GM23338 (cell line): Measurements from ENCODE around the gene ELAPOR1. TPM values are rescaled to one million over a fixed set of nuclear protein-coding genes. Genes with fewer than 3 reads are reported as not detected.

Source experiments
- ATAC-seq: fragments of 200-7000 bp; cut with Tn5 transposase; 3 replicates; pipeline ENCODE4 v1.9.1; 2020
- DNase-seq: peaks from one replicate; pipeline ENCODE4 v3.0.0-alpha.2; 2015; ENCODE audit warnings: low spot score
- H2AFZ ChIP-seq: fragments of 200-600 bp; sonication (generic); 2 replicates; pipeline ENCODE4 v1.8.0; 2016; ENCODE audit warnings: antibody characterized with exemption, mild to moderate bottlenecking, moderate library complexity
- H3F3A ChIP-seq: fragments of 200-600 bp; sonication (generic); replicated peaks from 2 replicates; pipeline ENCODE4 v1.8.0; 2017; ENCODE audit warnings: antibody characterized with exemption, mixed run types, low read depth
- H3K27ac ChIP-seq: fragments of 200-600 bp; sonication (generic); 2 replicates; pipeline ENCODE4 v1.6.1; 2016; ENCODE audit warnings: low read depth
- H3K27me3 ChIP-seq: fragments of 200-600 bp; sonication (generic); 2 replicates; pipeline ENCODE4 v1.8.0; 2016; ENCODE audit warnings: mild to moderate bottlenecking, mixed run types, moderate library complexity; ENCODE audit not compliant: insufficient read depth
- H3K36me3 ChIP-seq: fragments of 200-600 bp; sonication (generic); 2 replicates; pipeline ENCODE4 v1.8.0; 2016; ENCODE audit warnings: mild to moderate bottlenecking; ENCODE audit not compliant: insufficient read depth
- H3K4me1 ChIP-seq: fragments of 200-600 bp; sonication (generic); 2 replicates; pipeline ENCODE4 v1.8.0; 2016; ENCODE audit warnings: mild to moderate bottlenecking, moderate library complexity; ENCODE audit not compliant: insufficient read depth
- H3K4me2 ChIP-seq: fragments of 200-600 bp; sonication (generic); 2 replicates; pipeline ENCODE4 v1.7.1; 2017; ENCODE audit warnings: mixed run types
- H3K4me3 ChIP-seq: fragments of 200-600 bp; sonication (generic); 2 replicates; pipeline ENCODE4 v1.6.1; 2016; ENCODE audit warnings: mixed run types
- H3K79me2 ChIP-seq: fragments of 200-600 bp; sonication (generic); replicated peaks from 2 replicates; pipeline ENCODE4 v1.8.0; 2017; ENCODE audit warnings: mild to moderate bottlenecking; ENCODE audit not compliant: insufficient read depth
- H3K9me2 ChIP-seq: fragments of 200-600 bp; sonication (generic); 2 replicates; pipeline ENCODE4 v1.8.0; 2017; ENCODE audit not compliant: insufficient read depth
- H4K20me1 ChIP-seq: fragments of 200-600 bp; sonication (generic); replicated peaks from 2 replicates; pipeline ENCODE4 v1.8.0; 2017; ENCODE audit warnings: mild to moderate bottlenecking; ENCODE audit not compliant: insufficient read depth
- H3K27ac Mint-ChIP-seq: 2 replicates; pipeline ENCODE4 v1.8.0; 2020; ENCODE audit warnings: inconsistent platforms, mild to moderate bottlenecking, moderate library complexity, mixed read lengths
- H3K27me3 Mint-ChIP-seq: 3 replicates; pipeline ENCODE4 v1.8.0; 2022; ENCODE audit warnings: low read depth, mild to moderate bottlenecking, moderate library complexity, mixed read lengths, inconsistent platforms; ENCODE audit not compliant: insufficient read depth, poor library complexity
- H3K36me3 Mint-ChIP-seq: 3 replicates; pipeline ENCODE4 v1.8.0; 2021; ENCODE audit warnings: low read depth, mild to moderate bottlenecking, inconsistent platforms, moderate library complexity, mixed read lengths
- H3K4me1 Mint-ChIP-seq: 3 replicates; pipeline ENCODE4 v1.8.0; 2020; ENCODE audit warnings: mild to moderate bottlenecking, inconsistent platforms, mixed read lengths
- H3K4me3 Mint-ChIP-seq: 3 replicates; pipeline ENCODE4 v1.8.0; 2021; ENCODE audit warnings: moderate library complexity, mild to moderate bottlenecking, inconsistent platforms, mixed read lengths
- H3K9me3 Mint-ChIP-seq: 3 replicates; pipeline ENCODE4 v1.8.0; 2020; ENCODE audit warnings: moderate library complexity, mild to moderate bottlenecking, inconsistent platforms, mixed read lengths
- CREB1 ChIP-seq: fragments of 250-450 bp; sonication (Bioruptor Pico); IDR thresholded peaks from 2 replicates; pipeline ENCODE4 v1.5.0; 2020; ENCODE audit warnings: low read depth, mild to moderate bottlenecking, moderate library complexity
- CTCF ChIP-seq, 2 experiments: fragments of 200-600 bp in 1 of 2; sonication (generic) in 1 of 2; conservative IDR thresholded peaks; 2 replicates each; pipeline versions ENCODE4 v1.5.1 to v1.6.1; 2016 to 2017; ENCODE audit warnings: antibody characterized with exemption in 2 of 2, low read depth in 2 of 2, mild to moderate bottlenecking in 2 of 2, moderate library complexity in 1 of 2
- ETS1 ChIP-seq: IDR thresholded peaks from 2 replicates; pipeline ENCODE4 v1.6.1; 2016; ENCODE audit warnings: antibody characterized with exemption
- EZH2 ChIP-seq: fragments of 200-600 bp; sonication (generic); IDR thresholded peaks from one replicate; pipeline ENCODE4 v1.8.0; 2017; ENCODE audit warnings: antibody characterized with exemption, mild to moderate bottlenecking, low read depth; ENCODE audit not compliant: unreplicated experiment
- EZH2phosphoT487 ChIP-seq: fragments of 200-600 bp; sonication (generic); IDR thresholded peaks from one replicate; pipeline ENCODE4 v1.8.1; 2018; ENCODE audit warnings: antibody characterized with exemption; ENCODE audit not compliant: unreplicated experiment
- JUNB ChIP-seq: IDR thresholded peaks from one replicate; pipeline ENCODE4 v1.6.1; 2016; ENCODE audit warnings: antibody characterized with exemption; ENCODE audit not compliant: unreplicated experiment
- NANOG ChIP-seq: IDR thresholded peaks from 2 replicates; pipeline ENCODE4 v1.6.1; 2016; ENCODE audit warnings: antibody characterized with exemption, borderline replicate concordance
- POLR2AphosphoS5 ChIP-seq: IDR thresholded peaks from 2 replicates; pipeline ENCODE4 v1.6.1; 2016; ENCODE audit warnings: antibody characterized with exemption, low read depth
- REST ChIP-seq: IDR thresholded peaks from one replicate; pipeline ENCODE4 v1.6.1; 2018; ENCODE audit warnings: antibody characterized with exemption; ENCODE audit not compliant: unreplicated experiment
- ZNF114 ChIP-seq: fragments of 250-450 bp; sonication (Bioruptor Pico); IDR thresholded peaks from 2 replicates; pipeline ENCODE4 v1.5.0; 2020; ENCODE audit warnings: mild to moderate bottlenecking, moderate library complexity
- ZNF331 ChIP-seq: fragments of 250-450 bp; sonication (Bioruptor Pico); IDR thresholded peaks from 2 replicates; pipeline ENCODE4 v1.5.0; 2020; ENCODE audit warnings: low read depth, mild to moderate bottlenecking, moderate library complexity
- ZNF462 ChIP-seq: fragments of 250-450 bp; sonication (Bioruptor Pico); IDR thresholded peaks from 2 replicates; pipeline ENCODE4 v1.5.0; 2020; ENCODE audit warnings: mild to moderate bottlenecking, moderate library complexity
- polyA plus RNA-seq: library from polyadenylated mRNA; unstranded; fragments of >200 nt; fragmentation: Nextera tagmentation; extraction: Ambion mirVana; gene quantifications from 2 replicates; pipeline ENCODE4 v1.2.1, GENCODE V29; 2016
- total RNA-seq: library from RNA; depleted of rRNA; stranded (reverse); fragments of >200 nt; shearing (Covaris generic); gene quantifications from 2 replicates; pipeline ENCODE4 v1.2.3, GENCODE V29; 2014

The ELAPOR1 gene
- total and polyA plus RNA-seq, 2 experiments from 2014 or later = 0.92 to 2.4 TPM

GRCh38 chr1:109137958-109138357 is 24.0 kb downstream of the ELAPOR1 start (continued):
- TF ChIP-seq ZNF462 (CRISPR knock-in tag) = no peak

GRCh38 chr1:109138358-109138757 is 24.4 kb downstream of the ELAPOR1 start:
- Histone ChIP-seq H3K9me2 (no peaks in the 10 kb centered on the region), H3K79me2 (no peaks in the 10 kb centered on the region), H2AFZ (no peak overlapping the region), H3K36me3 (no peaks in the 10 kb centered on the region), H4K20me1 (no peaks in the 10 kb centered on the region), H3K27me3 (no peaks in the 10 kb centered on the region), H3K4me1 (no peaks in the 10 kb centered on the region), H3K27ac (no peak overlapping the region), H3K4me3 (no peak overlapping the region), H3K4me2 (no peak overlapping the region), H3F3A (no peaks in the 10 kb centered on the region)
- no peaks in the 10 kb centered on the region for H3K36me3 Mint-ChIP-seq
- peaks cover 1% of the 10 kb centered on the region for H3K27me3 Mint-ChIP-seq
- DNase-seq (no peak), ATAC-seq (no peak)
- no peak overlapping the region for H3K4me3 Mint-ChIP-seq
- no peaks in the 10 kb centered on the region for H3K9me3 Mint-ChIP-seq
- peaks cover 2% of the 10 kb centered on the region; the same call in 1 of the 3 replicates for H3K4me1 Mint-ChIP-seq
- H3K27ac Mint-ChIP-seq = no peak overlapping the region
- TF ChIP-seq POLR2AphosphoS5 = no peak
- TF ChIP-seq EZH2 = no peak
- no peak for TF ChIP-seq ZNF114 (CRISPR knock-in tag)
- no peak for TF ChIP-seq ETS1
- no peak for TF ChIP-seq EZH2phosphoT487
- TF ChIP-seq ZNF331 (CRISPR knock-in tag) = no peak
- TF ChIP-seq CTCF (conservative IDR thresholded peaks at IDR 0.05; ENCODE audit: low read depth in 2 of 2) = no peak
- no peak for TF ChIP-seq JUNB
- no peak for TF ChIP-seq NANOG
- TF ChIP-seq REST = no peak
- TF ChIP-seq CREB1 = no peak
